Measurements from ENCODE around the gene KDM2B. TPM values are rescaled to one million over a fixed set of nuclear protein-coding genes. Genes with fewer than 3 reads are reported as not detected.
"Not testable (repeated sequence)": the region's sequence is repeated elsewhere in the genome, so short reads cannot be mapped to it uniquely, and the experiment has no call there.

The KDM2B gene
- total RNA-seq, 1 donor from 2014 or later: 61.1 TPM

GRCh38 chr12:121494093-121494787 is 86.6 kb downstream of the KDM2B start:
- Mint-ChIP-seq H3K9me3 (no peaks in the 10 kb centered on the region), H3K27ac (no peak overlapping the region), H3K36me3 (peaks cover 4% of the 10 kb centered on the region), H3K4me3 (no peak overlapping the region), H3K27me3 (ENCODE audit: low read depth) (no peaks in the 10 kb centered on the region), H3K4me1 (peaks cover 8% of the 10 kb centered on the region)
- TF ChIP-seq, protein P1, sequence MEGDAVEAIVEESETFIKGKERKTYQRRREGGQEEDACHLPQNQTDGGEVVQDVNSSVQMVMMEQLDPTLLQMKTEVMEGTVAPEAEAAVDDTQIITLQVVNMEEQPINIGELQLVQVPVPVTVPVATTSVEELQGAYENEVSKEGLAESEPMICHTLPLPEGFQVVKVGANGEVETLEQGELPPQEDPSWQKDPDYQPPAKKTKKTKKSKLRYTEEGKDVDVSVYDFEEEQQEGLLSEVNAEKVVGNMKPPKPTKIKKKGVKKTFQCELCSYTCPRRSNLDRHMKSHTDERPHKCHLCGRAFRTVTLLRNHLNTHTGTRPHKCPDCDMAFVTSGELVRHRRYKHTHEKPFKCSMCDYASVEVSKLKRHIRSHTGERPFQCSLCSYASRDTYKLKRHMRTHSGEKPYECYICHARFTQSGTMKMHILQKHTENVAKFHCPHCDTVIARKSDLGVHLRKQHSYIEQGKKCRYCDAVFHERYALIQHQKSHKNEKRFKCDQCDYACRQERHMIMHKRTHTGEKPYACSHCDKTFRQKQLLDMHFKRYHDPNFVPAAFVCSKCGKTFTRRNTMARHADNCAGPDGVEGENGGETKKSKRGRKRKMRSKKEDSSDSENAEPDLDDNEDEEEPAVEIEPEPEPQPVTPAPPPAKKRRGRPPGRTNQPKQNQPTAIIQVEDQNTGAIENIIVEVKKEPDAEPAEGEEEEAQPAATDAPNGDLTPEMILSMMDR (IDR thresholded peaks at IDR 0.05; ENCODE audit: unreplicated experiment): peak; percentile 82
- DNase-seq (ENCODE audit: low spot score in 2 of 2, unreplicated experiment in 2 of 2): peak in 1 of 2 experiments; percentile 70

- TF ChIP-seq, protein P1 (IDR thresholded peaks at IDR 0.05; ENCODE audit: unreplicated experiment): no peak
These were observed 90.2 kb downstream of the KDM2B start for GRCh38 chr12:121490401-121491281.

DNA sequence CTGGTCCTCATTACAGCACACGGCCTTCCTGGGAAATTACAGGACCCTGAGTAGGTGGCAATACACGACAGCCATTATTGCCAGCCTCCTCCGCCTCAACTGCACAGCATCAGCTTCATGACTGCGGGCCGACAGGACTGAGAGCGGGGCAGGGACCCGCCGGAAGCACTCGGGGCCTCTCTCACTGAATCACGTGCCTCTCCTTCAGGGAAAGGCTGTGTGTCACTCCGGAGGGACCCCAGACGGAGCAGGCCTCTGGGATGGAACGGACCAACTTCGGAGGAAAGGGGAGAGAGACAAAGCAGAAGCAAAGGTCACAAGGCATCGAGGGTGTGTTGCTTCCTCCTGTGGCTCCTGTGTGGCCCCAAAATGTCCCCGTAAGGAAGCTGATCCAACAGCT is 90.9 kb downstream of the KDM2B start:
- H3K9me3 Mint-ChIP-seq: no peaks in the 10 kb centered on the region
- H3K4me3 Mint-ChIP-seq: no peak overlapping the region
- DNase-seq (ENCODE audit: low spot score in 2 of 2, unreplicated experiment in 2 of 2): no peak
- TF ChIP-seq, protein P1 (IDR thresholded peaks at IDR 0.05; ENCODE audit: unreplicated experiment): no peak
- H3K27ac Mint-ChIP-seq: no peak overlapping the region
- H3K27me3 Mint-ChIP-seq (ENCODE audit: low read depth): no peaks in the 10 kb centered on the region
- peaks cover 7% of the 10 kb centered on the region for H3K36me3 Mint-ChIP-seq
- H3K4me1 Mint-ChIP-seq: peaks cover 8% of the 10 kb centered on the region

More at GRCh38 chr12:121490401-121491281, 90.2 kb downstream of the KDM2B start:
- no peak for DNase-seq (ENCODE audit: low spot score in 2 of 2, unreplicated experiment in 2 of 2)
- Mint-ChIP-seq H3K27me3 (ENCODE audit: low read depth) (no peaks in the 10 kb centered on the region), H3K4me3 (no peak overlapping the region), H3K4me1 (peaks cover 8% of the 10 kb centered on the region), H3K36me3 (peaks cover 7% of the 10 kb centered on the region), H3K27ac (peak overlapping the region; percentile 83), H3K9me3 (no peaks in the 10 kb centered on the region)

GRCh38 chr12:121484967-121485366 is 95.9 kb downstream of the KDM2B start:
- Mint-ChIP-seq H3K4me1 (no peaks in the 10 kb centered on the region), H3K9me3 (peaks cover 3% of the 10 kb centered on the region), H3K4me3 (no peak overlapping the region), H3K36me3 (peaks cover 18% of the 10 kb centered on the region), H3K27ac (no peak overlapping the region), H3K27me3 (ENCODE audit: low read depth) (no peaks in the 10 kb centered on the region)
- no peak for DNase-seq (ENCODE audit: low spot score in 2 of 2, unreplicated experiment in 2 of 2)
- TF ChIP-seq, protein P1 (IDR thresholded peaks at IDR 0.05; ENCODE audit: unreplicated experiment): no peak

DNA sequence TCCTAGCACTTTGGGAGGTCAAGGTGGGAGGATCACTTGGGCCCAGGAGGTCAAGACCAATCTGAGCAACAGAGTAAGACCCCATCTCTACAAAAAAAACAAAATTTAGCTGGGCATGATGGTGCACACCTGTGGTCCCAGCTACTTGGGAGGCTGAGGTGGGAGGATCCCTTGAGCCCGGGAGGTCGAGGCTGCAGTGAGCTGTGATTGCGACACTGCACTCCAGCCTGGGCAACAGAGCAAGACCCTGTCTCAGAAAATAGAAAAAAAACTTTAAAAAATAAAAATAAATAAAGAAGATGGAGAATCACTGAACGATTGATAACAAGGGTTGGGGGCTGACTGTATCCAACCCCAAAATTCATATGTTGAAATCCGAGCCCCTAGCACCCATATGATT is 96.3 kb downstream of the KDM2B start:
- H3K4me1 Mint-ChIP-seq; DNase-seq (ENCODE audit: low spot score in 2 of 2, unreplicated experiment in 2 of 2); H3K27me3 Mint-ChIP-seq (ENCODE audit: low read depth); H3K9me3 Mint-ChIP-seq; H3K4me3 Mint-ChIP-seq; H3K27ac Mint-ChIP-seq: not testable (repeated sequence)
- peaks cover 20% of the 10 kb centered on the region for H3K36me3 Mint-ChIP-seq

DNA sequence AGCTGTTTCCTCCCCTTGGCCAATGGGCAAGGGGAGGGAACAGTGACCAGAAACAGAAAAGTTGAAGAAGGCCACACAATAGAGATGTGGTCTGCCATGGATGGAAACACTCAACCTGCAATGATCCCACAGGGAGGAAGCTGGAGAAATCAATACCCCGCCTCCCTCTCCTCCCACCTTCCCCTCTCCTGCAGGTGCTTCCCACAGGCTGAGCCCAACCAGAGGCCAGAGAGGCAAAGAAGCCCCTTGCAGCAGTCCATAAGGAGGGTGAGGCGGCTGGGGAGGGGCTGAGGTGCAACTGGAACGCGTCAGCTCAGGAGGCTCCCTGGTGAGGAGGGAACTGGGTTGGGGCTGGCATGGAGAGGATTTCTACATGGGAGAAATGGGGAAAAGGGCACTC is 96.9 kb downstream of the KDM2B start:
- Mint-ChIP-seq H3K27ac (peak overlapping the region; percentile 26), H3K27me3 (ENCODE audit: low read depth) (no peaks in the 10 kb centered on the region)
- DNase-seq (ENCODE audit: low spot score in 2 of 2, unreplicated experiment in 2 of 2): no peak

More for the DNA sequence above, 96.9 kb downstream of the KDM2B start:
- TF ChIP-seq, protein P1 (IDR thresholded peaks at IDR 0.05; ENCODE audit: unreplicated experiment): no peak
- Mint-ChIP-seq H3K4me1 (no peaks in the 10 kb centered on the region), H3K36me3 (peaks cover 20% of the 10 kb centered on the region), H3K4me3 (no peak overlapping the region), H3K9me3 (peaks cover 4% of the 10 kb centered on the region)
